Esophagus squamous epithelium (tissue), 4 donors: ENCODE data around the gene MTA3.

Experiments used
- POLR2A ChIP-seq, 4 donors: fragments of 450-650 bp; IDR thresholded peaks; one replicate each; pipeline ENCODE4 v1.6.1; 2017; ENCODE audit warnings: antibody characterized with exemption in 4 of 4, mild to moderate bottlenecking in 4 of 4, moderate library complexity in 3 of 4
- TF ChIP-seq, protein P1 (sequence below), 6 experiments: fragments of 450-650 bp in 4 of 6; fragments of 200-600 bp in 2 of 6; sonication (generic) in 2 of 6; IDR thresholded peaks; one replicate each; pipeline ENCODE4 v1.5.1; 2016 to 2019; ENCODE audit warnings: antibody characterized with exemption in 6 of 6, mild to moderate bottlenecking in 4 of 6, moderate library complexity in 4 of 6

DNA sequence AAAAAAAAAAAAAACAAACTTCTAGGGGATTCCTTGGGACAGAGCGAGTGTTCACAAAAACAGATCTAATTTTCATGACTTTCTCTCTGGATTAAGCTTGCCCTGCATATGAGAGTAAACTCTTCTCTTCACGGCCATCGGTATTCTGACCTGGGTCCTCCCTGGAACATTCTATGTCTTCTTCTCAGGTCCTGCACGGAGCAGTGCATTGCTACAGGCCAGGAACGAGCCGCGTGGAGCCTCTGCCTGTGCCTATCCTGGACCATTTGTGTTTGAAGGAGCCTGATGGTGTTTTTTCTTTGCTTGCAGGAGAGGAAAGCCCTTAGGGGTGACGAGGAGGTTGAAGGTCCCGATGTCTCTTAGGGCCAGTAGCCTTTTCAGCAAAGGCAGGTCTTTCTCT lies 197.3 kb downstream of the MTA3 start:
- TF ChIP-seq POLR2A (IDR thresholded peaks at IDR 0.05), result no peak
- TF ChIP-seq, protein P1, sequence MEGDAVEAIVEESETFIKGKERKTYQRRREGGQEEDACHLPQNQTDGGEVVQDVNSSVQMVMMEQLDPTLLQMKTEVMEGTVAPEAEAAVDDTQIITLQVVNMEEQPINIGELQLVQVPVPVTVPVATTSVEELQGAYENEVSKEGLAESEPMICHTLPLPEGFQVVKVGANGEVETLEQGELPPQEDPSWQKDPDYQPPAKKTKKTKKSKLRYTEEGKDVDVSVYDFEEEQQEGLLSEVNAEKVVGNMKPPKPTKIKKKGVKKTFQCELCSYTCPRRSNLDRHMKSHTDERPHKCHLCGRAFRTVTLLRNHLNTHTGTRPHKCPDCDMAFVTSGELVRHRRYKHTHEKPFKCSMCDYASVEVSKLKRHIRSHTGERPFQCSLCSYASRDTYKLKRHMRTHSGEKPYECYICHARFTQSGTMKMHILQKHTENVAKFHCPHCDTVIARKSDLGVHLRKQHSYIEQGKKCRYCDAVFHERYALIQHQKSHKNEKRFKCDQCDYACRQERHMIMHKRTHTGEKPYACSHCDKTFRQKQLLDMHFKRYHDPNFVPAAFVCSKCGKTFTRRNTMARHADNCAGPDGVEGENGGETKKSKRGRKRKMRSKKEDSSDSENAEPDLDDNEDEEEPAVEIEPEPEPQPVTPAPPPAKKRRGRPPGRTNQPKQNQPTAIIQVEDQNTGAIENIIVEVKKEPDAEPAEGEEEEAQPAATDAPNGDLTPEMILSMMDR (IDR thresholded peaks at IDR 0.05), result no peak
